AG10803 (cell line): ENCODE data around the gene NDEL1.

Experiments
- DNase-seq: peaks from one replicate; pipeline ENCODE4 v3.0.0; 2010; ENCODE audit warnings: low read depth
- H3K4me3 ChIP-seq: 2 replicates; pipeline ENCODE4 v1.5.1; 2011; ENCODE audit warnings: mild to moderate bottlenecking, low read length, control low read depth
- TF ChIP-seq, protein P1 (sequence below): conservative IDR thresholded peaks from 2 replicates; pipeline ENCODE4 v1.5.1; 2011; ENCODE audit warnings: mild to moderate bottlenecking, low read length, control low read depth, inconsistent platforms

Gene NDEL1

DNA sequence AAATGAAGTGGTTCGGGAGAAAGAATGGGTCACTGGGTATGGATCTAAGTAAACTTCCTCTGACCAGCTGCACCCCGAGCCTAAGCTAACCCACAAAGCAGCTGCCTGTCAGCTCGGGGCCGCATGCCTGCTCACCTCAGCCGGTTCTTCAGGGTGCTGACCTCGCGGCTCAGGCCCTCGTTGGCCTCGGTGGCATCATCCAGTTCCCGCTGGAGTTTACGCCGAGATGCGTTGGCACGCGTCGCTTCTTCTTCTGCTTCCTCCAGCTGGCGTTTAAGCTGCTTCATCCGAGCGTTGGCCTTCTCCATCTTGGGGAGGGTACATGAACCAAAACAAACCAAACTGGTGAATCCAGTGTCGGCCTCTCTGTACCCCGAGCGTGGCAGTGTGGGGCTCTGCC is 41.1 kb downstream of the NDEL1 start:
- TF ChIP-seq, protein P1, sequence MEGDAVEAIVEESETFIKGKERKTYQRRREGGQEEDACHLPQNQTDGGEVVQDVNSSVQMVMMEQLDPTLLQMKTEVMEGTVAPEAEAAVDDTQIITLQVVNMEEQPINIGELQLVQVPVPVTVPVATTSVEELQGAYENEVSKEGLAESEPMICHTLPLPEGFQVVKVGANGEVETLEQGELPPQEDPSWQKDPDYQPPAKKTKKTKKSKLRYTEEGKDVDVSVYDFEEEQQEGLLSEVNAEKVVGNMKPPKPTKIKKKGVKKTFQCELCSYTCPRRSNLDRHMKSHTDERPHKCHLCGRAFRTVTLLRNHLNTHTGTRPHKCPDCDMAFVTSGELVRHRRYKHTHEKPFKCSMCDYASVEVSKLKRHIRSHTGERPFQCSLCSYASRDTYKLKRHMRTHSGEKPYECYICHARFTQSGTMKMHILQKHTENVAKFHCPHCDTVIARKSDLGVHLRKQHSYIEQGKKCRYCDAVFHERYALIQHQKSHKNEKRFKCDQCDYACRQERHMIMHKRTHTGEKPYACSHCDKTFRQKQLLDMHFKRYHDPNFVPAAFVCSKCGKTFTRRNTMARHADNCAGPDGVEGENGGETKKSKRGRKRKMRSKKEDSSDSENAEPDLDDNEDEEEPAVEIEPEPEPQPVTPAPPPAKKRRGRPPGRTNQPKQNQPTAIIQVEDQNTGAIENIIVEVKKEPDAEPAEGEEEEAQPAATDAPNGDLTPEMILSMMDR, result no peak
- DNase-seq, result no peak

DNA sequence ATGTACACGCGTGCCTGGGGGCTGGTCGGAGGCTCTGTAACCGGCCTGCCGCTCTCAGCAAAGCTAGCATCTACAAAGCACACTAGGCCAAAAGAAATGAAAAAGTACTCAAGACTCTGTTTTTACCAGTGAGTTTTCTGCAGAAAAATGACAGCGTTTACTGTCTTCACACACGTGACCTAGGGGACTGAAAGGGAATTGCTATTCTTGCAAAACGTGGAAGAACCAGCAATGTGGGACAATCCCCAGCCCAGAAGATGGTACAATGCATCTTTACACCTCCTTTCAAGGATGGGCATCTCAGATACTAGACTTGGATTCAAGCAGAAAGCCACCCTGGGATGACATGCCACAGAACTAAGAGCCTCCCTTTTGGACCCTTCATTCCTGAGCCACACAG is 41.5 kb downstream of the NDEL1 start:
- H3K4me3 ChIP-seq, result no peak overlapping the region
- DNase-seq, result no peak
- TF ChIP-seq, protein P1, result no peak

More for the DNA sequence above, 41.1 kb downstream of the NDEL1 start:
- H3K4me3 ChIP-seq, result no peak overlapping the region

DNA sequence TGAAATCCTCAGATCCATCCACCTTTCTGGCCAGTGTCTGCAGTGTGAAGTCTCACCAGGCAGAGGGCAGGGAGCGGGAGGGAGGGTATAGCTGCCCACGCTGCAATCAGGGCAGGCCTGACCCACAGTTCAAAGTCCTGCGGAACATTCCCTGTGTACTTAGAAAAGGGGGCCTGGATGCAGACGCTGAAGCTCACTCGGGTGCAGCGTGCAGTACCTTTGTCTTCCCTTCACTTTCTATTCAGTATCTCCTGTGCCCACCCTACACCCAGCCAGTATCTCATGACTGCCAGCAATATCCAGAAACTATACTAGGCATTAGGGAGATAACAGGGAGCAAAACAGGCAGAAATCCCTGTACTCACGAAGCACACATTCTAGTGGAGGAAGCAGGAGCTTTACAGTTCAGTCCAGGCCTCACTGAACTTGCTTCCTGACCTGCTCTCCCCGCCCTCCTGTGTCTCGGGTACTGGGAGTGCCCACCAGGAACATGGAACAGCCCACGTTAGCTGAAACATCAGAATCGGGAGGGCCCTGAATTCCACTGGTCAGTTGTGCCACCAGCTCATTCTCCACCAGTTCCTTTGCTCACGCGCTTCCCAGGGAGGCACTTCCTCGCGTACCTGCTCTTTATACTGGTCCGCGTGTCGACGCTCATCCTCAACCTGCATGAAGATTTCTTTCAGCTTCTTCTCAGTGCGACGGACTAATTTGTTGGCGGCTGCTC is 42.2 kb downstream of the NDEL1 start:
- TF ChIP-seq, protein P1, result no peak
- no peak for DNase-seq

DNA sequence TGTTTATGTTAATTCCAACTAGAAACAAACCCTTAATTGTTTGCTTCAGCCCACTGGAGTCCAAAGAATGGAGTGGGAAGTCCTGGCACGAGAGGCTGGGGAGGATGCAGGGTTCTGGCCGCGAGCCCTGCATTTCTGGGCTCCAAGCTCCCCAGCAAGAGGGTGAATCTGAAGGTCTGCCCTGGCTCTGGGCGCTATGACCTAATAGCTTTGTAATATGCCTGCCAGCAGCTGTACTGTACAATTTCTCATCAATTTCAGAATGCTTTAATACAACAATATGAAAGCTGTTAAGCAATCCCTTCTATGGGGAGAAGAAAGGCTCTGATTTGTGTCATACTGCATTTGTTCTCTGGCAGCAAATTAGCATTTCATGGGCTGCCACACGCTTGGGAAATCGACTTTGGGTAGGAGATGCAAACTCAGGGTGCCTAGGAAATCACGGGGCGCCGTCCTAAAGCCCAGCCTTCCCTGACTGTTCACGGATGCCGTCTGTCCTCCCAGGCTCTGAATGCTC is 43.8 kb downstream of the NDEL1 start:
- DNase-seq, result peak; percentile 98
- TF ChIP-seq, protein P1, result no peak
- no peak overlapping the region; the same call in 1 of the 2 replicates for H3K4me3 ChIP-seq

More for the DNA sequence above, 42.2 kb downstream of the NDEL1 start:
- no peak overlapping the region for H3K4me3 ChIP-seq

DNA sequence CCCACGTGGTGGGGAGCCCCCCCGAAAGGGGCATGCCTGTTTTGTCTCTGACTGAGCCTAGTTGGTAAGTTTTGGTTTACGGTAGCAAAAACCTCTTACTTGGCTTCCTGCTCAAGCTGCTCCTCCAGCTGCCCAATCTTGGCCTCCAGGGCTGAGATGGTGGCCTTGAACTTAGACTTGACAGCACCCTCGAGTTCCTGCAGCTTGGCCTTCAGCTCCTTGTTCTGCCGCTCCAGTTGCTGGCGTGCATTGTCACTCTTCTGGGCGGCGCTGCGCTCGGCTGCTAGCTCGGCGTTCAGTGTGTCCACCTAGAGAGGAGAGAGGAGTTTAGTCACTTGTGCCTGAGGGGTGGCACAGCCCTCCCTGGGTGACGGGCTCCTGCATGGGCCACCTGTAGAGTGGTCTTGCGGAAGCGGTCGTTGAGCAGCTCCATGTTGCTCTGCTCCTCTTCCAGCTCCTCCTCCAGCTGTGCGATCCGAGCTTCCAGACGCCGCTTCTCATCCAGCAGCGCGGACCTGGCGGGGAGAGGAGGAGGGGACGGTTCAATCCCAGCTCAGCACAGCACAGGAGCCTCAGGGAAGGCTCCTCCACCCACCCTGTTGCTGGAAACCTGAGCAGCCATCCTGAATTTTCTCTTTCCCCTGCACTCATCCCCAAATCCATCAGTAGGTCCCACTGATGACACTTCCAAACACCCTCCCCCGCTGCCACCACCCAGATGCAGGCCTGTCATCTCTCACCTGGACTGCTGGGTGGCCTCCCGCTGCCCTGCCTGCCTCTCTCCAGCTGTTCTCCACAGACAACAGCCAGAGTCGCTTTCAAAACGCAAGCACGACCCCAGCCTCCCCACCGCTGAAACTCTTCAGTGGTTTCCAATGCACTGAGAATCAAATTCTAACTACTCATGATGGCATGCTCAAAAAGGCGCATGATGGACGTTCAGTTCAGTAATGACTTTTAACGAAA is 44.6 kb downstream of the NDEL1 start:
- DNase-seq, result no peak
- H3K4me3 ChIP-seq, result no peak overlapping the region; the same call in 1 of the 2 replicates
- TF ChIP-seq, protein P1, result no peak

DNA sequence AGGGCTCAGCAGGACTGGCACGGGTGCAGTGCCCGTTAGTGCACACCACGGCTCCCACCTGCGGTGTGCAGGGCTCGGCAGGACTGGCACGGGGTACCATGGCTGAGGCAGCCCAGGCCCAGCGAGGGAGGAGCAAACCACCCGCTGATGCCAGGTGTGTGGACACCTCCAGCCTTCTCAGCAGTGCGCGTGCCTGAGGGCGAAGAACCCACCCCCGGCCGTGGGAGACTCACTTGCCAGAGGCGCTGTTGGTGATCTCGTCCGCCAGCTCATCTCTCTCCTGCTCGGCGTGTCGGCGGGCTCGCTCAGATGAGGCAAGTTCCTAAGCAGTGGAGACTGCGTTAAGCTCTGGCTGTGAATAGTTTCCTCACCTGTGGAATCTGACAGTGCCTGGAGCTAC is 45.4 kb downstream of the NDEL1 start:
- TF ChIP-seq, protein P1, result no peak
- DNase-seq, result no peak
- H3K4me3 ChIP-seq, result no peak overlapping the region
